GM11168 (cell line): ENCODE results near the gene NIPAL4.

Experiments used
- in situ Hi-C: fragments of 300-500 bp; cut with MboI; formaldehyde crosslinking; loops from one replicate; pipeline ENCODE4 v1.12.0; 2022; ENCODE audit warnings: low sequenced_read_pairs; ENCODE audit not compliant: unreplicated experiment

The NIPAL4 gene

GRCh38 chr5:157510682-157511081, 50.7 kb downstream of the NIPAL4 start:
- in situ Hi-C loops = no loop called here

GRCh38 chr5:157511651-157512644, 51.9 kb downstream of the NIPAL4 start:
- in situ Hi-C loops = no loop called here

GRCh38 chr5:157513182-157513581, 53.2 kb downstream of the NIPAL4 start:
- in situ Hi-C loops = no loop called here

DNA sequence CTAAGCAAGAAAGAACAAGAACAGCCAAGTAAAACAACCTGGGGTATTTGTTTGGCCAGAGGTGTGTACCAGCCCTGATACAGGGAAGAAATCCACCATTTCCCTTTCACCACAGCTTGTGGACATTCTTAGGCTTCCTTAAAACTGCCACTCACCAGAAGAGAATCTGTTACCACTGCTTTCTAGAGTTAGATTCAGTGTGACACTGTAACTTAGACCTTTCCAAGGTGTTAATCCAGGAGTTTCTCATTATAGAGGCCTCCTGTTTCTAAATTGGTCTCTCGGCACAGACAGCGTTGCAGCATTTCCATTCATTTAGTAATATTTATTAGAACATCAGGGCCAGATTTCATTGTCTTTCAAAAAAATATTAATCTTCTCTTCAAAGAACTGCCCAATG, 55.0 kb downstream of the NIPAL4 start:
- in situ Hi-C loops = no loop called here

DNA sequence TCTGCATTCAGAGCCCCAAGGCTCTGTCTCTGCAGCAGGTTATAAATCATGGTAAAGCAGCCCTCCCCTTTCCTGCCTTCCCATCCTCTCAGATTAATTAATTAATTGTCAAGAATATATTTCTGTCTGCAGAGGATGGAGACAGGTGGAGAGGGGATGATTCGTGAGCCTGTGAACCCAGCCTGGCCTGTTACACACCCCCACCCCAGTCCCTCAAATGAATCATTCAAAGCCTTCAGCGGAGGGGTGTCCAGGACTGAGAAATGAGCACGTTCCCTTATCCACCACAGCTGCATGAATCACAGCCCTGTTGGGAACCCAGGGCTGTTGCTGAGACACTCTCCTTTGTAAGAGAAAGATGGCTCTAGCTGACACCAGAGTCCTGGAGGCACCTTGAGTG, 56.0 kb downstream of the NIPAL4 start:
- in situ Hi-C loops = no loop called here

DNA sequence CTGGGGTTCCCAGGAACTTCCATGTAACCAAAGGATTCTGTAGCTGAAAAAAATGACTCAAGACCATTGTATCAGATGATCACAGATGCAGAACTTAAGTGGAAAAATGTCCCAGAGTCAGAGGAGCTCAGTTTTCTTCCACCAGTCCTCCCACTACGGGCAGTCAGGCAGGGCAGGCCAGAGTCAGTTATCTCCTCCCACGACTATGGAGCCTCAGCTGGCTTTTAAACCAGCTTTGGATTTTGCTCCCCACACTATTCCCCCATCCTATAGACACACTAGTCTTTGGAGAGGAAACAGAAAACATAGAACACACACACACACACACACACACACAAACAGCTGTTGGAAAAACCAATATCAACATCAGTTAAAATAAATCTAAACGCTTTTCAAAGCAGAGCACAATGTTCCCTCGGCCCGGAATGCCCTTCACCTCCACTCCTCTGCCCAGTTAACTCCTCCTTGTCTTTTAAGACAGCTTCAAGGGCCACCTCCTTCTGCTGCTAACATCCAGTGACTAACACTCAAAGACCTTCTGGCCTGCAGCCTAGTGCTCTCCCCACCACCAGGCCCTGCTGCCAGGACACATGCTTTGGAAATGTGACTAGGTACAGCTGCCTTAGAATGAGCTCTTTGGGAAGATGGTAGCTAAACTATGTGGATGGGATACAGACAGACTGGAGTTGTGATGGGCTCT, 56.8 kb downstream of the NIPAL4 start:
- in situ Hi-C loops = no loop called here

DNA sequence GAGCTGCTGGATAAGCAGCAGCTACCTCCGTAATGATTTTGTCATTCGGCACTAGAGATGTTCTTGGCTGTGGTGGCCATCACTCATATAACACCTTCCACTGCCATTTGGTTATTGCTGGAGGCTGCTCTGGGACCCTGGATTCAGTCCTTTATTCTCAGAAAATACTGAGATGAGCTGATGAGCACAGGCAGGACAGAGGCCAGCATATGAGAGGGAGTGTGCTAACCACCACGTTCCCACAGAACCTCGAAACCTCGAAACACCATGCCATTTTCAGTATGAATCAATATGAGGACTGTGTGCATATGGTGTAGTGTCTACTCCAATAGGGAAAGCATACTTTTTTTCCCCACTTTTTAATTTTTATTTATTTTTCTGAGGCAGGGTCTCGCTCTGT, 59.0 kb downstream of the NIPAL4 start:
- in situ Hi-C loops = no loop called here

- in situ Hi-C loops = no loop called here
These were observed 59.7 kb downstream of the NIPAL4 start for GRCh38 chr5:157519579-157520253.

DNA sequence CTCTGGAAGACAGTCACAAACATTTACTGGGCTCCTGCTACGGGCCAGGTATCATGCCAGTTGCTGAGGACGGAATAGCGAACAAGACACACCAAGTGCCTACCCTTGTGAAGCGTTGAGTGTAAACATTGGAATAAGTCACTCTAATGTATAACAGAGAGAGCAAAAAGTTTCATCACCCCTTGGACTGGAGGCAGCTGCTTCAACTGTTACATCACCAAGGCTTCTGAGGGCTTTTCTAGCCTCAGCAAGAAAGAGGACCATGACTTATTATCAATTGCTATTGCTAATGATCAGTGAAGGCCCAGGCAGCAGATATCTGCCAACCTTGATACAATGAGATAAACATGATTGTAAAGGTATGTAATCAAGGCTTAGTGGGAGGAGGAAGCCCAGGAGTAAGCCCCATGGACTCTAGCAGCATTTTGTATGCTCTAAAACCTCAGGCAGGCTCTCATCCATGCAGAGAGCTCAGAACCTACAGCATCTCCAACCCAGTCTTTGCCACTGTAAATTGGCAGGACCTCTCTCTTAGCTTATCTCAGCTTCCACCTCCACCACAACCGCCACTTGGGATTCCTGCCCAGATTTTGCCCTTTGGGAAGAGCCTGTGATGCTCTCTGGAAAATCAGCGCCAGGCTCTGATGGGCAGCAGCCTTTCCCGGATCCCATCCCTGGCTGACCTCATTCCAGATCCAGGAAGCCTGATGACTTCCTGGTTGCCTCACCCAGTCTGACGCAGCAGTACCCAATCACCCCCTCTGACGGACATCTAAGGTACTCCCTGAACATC, 61.1 kb downstream of the NIPAL4 start:
- in situ Hi-C loops = no loop called here

GRCh38 chr5:157521704-157522029, 61.7 kb downstream of the NIPAL4 start:
- in situ Hi-C loops = no loop called here

- in situ Hi-C loops = no loop called here
These were observed 64.0 kb downstream of the NIPAL4 start for GRCh38 chr5:157523976-157524375.
